HG03139 (cell line): ENCODE measurements around the gene ID2.

Experiments
- ATAC-seq: cut with Tn5 transposase; IDR thresholded peaks from one replicate; pipeline ENCODE4 v1.9.1; 2021; ENCODE audit not compliant: unreplicated experiment

ID2 gene, protein sequence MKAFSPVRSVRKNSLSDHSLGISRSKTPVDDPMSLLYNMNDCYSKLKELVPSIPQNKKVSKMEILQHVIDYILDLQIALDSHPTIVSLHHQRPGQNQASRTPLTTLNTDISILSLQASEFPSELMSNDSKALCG

DNA sequence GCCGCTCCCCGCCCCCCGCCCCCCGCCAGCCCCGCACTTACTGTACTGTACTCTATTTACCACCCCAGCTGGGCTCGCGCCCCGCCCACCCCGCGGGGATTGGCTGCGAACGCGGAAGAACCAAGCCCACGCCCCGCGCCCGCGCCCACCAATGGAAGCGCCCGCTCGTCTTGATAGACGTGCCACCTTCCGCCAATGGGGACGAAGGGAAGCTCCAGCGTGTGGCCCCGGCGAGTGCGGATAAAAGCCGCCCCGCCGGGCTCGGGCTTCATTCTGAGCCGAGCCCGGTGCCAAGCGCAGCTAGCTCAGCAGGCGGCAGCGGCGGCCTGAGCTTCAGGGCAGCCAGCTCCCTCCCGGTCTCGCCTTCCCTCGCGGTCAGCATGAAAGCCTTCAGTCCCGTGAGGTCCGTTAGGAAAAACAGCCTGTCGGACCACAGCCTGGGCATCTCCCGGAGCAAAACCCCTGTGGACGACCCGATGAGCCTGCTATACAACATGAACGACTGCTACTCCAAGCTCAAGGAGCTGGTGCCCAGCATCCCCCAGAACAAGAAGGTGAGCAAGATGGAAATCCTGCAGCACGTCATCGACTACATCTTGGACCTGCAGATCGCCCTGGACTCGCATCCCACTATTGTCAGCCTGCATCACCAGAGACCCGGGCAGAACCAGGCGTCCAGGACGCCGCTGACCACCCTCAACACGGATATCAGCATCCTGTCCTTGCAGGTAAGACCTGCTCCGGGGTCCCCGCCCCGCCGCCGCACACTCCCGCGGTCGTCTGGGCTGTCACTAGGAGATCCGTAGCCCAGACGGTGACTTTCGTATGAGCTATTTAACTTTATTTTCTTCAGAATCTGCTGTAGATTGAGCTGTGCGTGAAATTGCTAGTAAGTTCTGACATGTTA lies at the start of gene ID2:
Gene ID2 (plus strand): TSS at position 271 of the 907 bp plus-strand sequence. CDS start 110 bp downstream, at position 381.
- ATAC-seq: peak; percentile 62

DNA sequence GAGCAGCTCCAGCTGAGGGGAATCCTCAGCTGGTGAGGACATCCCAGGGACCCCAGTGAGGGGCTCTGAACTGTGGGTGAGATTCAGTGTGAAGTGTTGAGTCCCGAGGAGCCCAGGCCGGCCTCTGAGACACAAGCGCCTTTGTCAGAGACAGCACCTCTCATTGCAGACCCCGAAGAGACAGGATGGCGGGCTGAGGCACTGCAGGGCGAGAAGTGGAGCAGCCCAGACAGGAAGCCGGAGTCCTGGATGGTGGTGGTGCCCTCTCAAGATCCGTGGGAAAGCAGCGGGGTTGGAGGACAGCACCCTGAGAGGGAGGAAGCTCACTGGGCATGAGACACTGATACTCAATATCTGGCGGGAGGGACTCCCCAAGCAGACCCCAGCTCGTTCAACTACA lies 49.1 kb upstream of the ID2 start:
- ATAC-seq: no peak

DNA sequence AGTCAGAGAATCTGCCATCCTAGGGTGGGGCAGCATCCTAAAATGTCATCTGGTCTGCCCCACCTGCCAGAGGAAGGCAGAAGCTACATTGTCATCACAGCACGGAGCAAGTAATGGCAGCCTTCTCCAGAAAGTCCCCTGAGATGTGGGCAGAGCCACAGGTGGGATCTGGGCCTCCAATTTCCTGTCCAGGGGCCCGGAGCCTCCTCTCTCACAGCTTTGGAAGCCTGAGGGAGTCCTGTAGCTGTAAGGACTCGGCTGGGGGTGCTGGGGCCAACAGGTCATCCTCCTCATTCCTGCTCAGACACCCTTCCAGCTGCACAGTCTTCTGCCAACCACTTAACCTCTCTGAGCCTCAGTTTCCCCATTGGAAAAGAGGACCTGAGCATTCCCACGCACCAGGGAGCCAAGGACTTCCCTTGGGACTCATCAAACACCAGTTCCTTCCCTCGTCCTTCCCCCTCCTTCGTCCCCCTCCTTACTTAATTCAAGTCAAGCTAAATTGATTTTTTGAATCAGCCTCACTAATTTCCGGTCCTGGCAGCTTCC lies 48.6 kb upstream of the ID2 start:
- no peak for ATAC-seq

DNA sequence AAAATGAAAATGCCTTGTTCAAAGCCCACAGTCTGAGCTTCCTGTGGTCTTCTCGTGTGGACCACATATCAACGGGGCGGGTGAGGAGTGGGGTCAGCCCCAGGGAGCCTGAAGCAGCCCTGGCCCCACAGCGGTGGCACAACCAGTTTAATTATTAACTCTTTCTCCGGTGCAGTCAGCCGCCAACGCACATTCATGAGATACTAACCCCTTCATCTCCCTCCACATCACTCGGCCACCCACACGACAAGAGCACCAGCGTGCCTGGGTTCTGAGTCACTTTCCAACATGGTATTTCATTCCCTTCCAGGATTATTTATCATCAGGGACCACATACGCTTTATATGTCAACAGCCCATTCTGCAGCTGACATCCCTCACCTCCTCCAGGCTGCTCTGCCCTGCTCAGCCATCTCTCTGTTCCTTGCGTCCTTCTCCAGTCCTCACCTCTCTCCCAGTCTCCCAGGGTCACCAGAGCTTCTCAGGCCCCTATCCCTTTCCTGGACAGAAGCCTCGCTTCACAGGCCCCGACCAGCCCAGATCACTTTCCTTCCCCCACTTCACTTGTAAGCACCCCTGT lies 48.0 kb upstream of the ID2 start:
- no peak for ATAC-seq

DNA sequence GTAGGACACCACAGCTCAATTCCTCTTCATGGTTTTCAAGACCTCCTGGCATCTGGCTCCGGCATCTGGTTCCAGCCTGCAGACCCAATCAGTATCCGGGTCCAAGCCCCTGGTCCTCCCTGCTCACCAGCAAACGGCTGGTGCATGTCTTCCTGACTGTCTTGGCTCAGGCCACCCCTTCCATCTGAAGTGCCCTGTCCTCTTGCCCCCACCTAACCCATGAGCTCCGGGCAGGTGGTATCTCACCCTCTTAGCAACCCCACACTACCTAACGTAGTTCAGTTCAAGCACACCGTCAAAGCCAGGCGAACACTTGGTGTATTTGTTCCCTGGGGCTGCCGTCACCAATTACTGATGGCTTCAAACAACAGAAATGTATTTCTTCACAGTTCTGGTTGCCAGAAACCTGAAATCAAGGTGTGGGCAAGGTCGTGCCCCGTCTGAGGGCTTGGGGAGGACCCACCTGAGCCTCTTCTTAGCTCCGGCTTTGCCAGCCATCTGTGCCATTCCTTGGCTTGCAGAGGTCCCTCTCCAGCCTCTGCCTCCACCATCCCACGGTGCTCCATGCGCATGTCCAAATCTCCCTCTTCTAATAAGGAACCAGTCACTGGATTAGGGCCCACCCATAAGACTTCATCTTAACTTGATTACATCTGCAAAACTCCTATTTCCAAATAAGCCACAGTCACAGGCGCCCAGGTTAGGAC lies 47.2 kb upstream of the ID2 start:
- ATAC-seq: no peak

DNA sequence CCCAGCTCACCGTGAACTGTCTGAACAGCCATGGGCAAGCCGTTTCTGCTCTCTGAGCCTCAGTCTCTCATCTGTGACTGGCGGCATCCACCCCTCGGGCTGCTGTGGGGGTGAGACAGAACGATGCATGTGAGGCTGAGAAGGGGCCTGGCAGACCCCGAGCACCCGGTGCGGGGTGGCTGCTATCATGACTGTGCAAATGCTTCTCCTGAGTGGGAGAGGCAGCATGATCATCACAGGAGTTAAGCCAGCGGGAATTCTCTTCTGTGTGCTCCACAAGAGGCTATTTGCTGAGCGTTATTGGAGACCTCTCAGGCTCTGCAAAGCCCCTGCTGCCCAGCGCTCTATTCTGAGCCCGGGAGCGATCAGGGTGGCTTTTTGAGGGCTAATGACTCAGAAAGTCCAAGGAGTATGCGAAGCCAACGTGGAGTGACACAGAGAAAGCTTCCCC lies 45.8 kb upstream of the ID2 start:
- no peak for ATAC-seq

DNA sequence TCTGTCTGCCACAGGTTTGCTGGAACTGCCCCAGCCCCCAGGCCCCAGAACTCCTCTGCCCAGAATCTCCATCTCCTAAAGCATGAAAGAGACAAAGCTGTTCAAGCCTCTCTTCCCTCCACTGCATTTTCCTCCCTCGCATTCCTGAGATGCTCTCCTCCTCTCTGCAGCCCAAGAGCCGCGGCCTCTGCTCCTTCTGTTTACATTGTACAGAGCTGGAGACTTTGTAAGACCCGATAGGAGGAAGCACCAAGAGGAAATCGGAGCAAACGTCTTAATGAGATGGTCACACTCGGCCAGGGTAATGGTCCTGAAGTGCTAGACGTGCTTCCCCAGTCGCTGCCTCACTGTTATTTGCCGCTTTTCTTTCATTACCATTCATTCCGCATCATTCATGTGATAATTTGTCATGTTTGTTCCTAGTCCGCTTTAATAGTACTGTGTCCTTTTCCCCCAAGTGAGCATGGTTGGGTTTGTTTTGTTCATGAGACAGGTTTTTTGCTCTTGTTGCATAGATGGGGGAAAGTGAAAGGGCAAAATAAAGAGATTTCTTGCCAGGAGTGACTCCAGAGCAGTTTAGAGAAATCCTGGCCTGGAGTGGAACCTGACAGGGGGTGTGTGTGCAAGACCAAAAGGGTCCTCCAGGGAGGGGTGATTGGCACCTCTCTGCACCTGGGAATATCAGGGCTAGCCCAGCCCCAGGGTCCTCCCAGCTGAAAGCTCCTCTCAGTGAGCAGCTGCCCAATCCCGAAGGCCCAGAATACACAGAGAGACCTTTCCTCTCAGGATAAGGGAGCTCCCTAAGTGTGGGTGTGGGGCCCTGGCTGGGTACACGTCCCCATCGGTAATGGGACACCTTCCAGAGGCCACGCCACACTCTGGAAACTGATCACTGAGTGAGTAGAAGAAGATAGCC lies 44.9 kb upstream of the ID2 start:
- ATAC-seq: no peak

DNA sequence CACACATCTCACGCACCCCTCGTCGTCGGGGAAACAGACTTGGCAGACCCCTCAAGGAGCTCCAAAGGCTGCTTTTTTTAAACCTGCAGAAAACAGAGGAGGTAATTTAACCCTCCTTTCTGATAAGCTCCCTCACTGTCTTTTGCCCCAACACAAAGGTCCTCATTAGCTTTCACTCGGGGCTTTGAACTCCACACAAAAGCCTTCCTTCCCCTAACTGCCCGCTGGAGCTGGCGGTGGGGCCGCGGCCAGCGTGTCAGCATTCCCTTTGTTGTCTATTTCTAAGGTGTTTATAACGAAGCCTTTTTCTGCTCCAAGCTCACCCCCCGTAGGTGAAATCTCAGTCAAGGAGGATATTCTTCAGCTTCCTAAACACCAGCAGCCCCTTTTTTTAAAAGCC lies 43.5 kb upstream of the ID2 start:
- no peak for ATAC-seq

DNA sequence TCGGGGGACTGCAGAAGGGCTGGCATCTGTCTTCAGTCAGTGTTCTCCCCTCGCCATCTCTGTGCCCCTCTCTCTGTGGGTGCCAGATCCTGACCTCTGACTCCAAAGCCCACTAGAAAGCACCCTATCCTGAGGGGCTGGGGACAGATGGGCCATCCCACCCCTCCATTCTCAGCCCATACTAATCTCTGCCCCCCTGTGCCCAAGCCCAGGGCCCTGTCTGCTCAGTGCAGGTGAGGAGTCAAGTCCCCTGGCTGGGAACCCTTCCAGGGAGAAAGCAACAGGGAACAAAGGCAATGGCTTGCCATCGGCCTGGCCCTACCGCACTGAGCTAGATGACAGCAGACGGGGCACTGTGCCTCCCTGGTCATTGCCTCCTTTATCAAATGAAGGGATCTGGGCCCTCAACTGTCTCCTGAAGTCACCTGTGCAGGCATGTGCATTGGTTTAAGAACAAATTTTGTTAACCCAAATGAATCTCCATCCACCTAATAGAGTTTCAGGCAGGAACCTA lies 42.7 kb upstream of the ID2 start:
- ATAC-seq: no peak

DNA sequence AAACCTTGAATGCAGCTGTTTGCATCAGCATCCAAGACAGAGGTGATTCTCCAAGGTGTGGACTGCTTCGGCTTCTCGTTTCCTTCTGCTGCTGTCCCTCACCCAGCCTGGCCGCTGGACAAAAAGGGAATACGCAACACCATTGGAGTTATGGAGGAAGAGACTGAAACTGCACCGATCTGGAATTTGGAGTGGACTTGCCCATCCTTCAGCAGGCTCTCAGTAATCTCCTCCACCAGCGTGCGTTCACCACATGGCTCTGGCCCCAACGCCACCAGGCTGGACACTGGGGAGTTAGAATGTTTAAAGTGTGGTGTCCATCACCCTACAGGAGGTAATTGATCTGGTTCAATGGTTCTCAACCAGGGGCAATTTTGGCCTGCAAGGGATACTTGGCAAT lies 41.4 kb upstream of the ID2 start:
- no peak for ATAC-seq

DNA sequence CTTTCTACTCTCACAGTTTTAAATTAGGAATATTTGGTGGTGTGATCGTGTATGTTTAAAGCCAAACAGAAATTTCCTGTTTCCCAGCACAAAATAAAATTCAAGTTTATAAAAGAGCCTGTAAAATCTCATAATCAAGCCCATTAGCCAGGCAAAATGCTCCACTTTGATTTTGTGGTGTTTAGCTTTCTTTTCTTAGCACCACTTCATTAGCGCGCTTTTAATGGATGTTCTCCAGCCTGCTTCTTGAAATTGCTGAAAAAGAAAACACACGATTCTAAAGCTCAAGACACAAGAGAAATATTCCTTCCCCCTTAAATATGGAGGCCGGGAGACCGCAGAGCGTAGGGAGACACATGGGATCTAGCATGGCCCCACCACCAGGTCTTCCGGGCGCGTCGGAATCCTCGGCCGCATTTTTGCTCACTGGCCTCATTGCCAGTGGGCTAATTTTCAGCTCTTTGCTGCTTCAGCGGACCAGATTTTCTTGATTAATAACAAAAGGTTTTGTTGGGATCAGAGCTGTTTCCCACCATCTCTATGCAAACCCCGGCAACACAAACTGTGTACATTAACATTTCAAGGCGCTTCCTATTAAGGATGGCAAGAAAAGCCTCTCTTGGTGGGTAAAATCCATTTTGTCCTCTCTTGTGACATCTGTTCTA lies 40.4 kb upstream of the ID2 start:
- no peak for ATAC-seq

DNA sequence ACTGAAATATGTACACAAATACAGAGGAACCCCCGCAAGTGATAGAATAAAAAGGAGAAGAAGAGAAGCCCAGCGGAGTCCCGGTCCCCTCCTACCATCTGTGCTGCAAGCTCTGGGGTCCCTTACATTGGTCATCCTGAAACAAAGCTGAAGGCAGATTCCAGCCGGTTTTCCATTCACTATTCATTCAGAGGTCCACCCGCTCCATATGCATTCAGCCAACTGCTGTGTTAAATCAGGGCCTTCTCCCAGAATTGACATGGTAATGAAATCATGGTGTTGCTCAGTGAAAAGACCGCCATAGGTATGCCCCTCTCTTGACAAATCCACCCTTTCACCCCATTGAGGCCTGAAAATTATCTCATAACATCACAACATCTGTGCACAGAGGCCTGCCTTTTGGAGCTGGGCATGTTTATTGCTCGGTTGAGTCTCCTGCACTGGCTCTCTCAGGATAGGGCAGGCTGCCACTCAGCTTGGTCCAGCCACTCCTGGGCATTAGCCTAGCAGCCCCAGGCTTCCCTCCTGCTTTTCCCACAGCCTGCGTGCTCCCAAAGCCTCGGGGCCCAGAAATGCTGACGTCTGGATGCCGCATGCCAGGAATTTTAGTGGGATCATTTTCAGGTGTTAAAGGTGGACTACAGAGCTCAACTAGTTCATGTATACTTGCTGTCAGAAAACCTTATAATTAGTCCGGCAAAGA lies 39.3 kb upstream of the ID2 start:
- no peak for ATAC-seq

DNA sequence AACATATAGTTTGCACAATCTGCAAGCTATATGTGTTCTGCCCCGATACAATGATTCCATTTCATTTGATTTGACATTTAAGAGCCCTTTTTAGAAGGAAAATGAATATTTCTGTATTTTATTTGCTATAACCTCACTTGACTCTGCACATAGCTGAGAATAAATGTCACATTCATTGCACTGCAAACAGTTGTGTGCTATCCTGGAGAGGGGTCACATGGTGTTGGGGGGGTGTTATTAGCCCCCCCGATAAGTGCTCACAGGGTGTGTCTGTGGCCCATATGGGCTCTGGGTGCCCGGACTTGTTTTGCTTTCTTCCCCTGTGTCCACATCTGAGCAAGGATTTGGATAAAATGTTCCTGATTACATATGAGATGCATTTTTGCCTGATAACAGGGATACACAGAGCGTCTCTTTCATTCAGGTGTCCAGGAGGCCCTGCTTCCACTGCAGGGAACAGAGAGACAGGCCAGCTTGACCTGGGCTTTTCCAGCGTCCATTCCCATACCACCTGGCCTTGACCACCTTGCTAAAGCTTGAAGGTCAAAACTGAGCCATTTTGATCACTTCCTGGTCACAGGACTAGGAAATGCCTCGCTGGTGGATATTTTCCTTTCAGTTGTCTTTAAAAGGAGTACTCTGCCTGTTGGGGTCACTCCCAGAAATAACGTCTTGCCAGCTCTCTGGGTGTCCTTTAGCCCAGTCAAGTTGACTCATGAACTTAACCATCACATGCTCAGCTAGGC lies 38.4 kb upstream of the ID2 start:
- no peak for ATAC-seq

DNA sequence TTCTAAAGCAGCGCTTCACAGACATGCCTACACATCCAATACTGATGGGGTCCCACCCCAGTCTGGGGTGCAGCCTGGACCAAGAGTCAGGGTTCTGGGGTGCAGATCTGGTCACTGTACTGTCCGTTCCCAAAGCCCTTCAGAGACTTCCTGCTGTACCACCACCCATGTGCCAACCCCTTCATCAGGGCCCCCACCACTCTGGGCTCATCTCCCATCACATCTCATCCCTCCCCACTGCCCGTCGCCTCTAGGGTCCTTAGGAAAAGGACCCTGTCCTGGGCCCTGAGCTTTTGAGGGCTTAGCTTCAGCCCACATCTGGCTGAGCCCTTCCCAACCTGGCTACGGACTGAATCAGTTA lies 37.9 kb upstream of the ID2 start:
- ATAC-seq: no peak

DNA sequence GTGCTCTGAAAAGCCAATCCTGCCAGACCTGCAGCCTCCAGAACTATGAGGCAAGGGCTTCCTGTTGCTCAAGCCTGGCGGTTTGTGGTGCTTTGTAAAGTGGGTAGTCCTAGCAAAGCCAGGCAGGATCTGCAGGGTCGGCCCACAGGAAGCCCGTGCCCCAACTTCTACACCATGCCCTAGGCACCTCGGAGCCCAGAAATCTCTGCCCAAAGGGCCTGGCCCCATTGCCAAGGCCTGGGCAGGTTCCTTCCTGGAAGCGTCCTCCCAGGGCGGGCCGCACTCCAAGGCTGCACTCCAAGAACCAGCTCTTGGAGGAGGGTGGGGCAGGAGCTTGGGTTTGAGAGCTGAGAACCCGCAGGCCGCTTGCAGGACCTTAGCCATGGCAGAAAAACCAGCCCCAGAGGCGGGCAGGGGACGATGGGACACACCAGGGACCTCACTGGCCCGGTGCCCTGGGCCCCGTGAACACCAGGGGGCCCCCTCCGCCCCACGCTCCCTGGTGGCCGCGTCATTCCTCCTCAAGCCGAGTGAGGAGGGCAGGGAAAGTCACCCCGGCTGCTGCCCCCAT lies 37.2 kb upstream of the ID2 start:
- no peak for ATAC-seq

DNA sequence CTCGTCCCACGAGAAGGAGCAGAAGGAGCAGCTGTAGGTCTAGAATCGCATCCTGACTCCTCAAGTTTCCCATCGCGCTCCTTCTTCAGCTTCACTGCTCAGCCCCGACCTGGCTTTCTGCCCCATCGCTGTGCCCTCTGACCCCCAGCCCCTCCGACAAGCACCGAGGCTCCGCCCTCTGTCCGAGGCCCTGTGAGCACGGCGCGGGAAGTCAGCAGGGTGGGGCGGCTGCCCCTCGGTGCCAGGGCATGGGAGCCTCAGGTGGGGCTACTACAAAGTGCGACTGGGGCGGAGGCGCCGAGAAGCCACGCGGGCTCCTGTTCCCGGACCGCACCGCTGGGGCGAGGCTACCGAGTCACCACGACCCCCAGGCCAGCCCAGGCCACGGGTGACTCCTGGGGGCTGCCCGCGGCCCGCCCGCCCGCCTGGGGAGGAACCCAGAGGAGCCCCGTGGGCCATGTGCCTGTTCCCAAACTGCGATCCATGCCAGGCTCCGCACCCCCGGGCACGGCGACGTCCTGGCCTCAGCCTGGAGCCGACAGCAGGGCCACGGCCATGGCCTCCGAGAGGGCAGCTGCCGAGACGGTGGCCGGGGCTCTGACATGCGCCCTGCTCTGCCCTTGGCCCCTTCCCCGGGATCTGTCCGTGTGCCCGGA lies 36.6 kb upstream of the ID2 start:
- ATAC-seq: no peak

DNA sequence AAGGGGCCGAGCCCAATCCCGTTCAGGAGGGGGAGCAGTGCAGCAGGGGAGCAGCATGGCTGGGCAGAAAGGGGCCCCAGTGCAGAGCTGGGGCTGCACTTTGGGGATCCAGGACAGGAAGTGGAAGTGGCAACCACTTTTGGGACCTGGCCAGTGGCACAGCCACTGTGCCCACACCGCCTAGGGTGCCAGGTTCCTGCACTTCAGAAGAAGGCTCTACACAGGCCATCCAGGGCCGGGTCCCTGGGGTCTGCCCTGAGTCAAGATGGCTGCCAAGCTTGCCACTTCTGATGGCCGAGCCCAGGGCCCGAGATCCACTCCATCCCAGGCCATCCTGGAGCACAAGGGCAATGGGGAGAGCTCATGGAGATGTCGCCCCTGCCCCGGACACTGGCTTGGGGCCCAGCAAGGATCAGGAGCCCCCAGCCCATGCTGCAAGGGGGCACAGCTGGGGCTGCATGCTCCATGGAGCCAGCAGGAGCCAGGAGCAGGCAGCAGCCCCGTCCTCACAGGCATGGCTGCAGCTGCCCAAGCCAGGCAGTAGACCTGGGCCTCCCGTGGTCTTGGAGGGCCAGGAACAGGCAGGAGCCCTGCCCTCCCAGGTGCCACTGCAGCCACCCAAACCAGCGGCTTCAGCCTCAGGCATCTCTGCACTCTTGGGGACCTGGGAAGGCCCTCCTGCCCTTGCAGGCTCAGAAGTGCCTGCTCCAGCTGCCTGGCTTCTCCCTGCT lies 35.0 kb upstream of the ID2 start:
- no peak for ATAC-seq
